GM21529 (cell line): ENCODE data around the gene KATNAL1.

Experiments
- ATAC-seq: cut with Tn5 transposase; IDR thresholded peaks from one replicate; pipeline ENCODE4 v1.9.1; 2021; ENCODE audit not compliant: unreplicated experiment

Gene KATNAL1

GRCh38 chr13:30307194-30307970 is at the start of gene KATNAL1:
KATNAL1 (minus strand) TSS chr13:30307551; CDS start chr13:30283777, 23,774 bp downstream.
- ATAC-seq = peak; percentile 49

- ATAC-seq = no peak
These were observed 48.5 kb upstream of the KATNAL1 start for GRCh38 chr13:30355839-30356238.

GRCh38 chr13:30355384-30355699 is 48.0 kb upstream of the KATNAL1 start:
- no peak for ATAC-seq

GRCh38 chr13:30354493-30355383 is 47.4 kb upstream of the KATNAL1 start:
- ATAC-seq = no peak

- ATAC-seq = no peak
These were observed 46.3 kb upstream of the KATNAL1 start for GRCh38 chr13:30353471-30354215.

- ATAC-seq = no peak
These were observed 45.7 kb upstream of the KATNAL1 start for GRCh38 chr13:30353060-30353459.

- ATAC-seq = no peak
These were observed 44.8 kb upstream of the KATNAL1 start for GRCh38 chr13:30352121-30352520.

- ATAC-seq = peak; percentile 36
These were observed 39.4 kb upstream of the KATNAL1 start for GRCh38 chr13:30346789-30347167.

- peak; percentile 73 for ATAC-seq
These were observed 38.9 kb upstream of the KATNAL1 start for GRCh38 chr13:30346153-30346788.

- no peak for ATAC-seq
These were observed 38.2 kb upstream of the KATNAL1 start for GRCh38 chr13:30345426-30346100.

- ATAC-seq = no peak
These were observed 34.6 kb upstream of the KATNAL1 start for GRCh38 chr13:30341815-30342570.

- no peak for ATAC-seq
These were observed 33.2 kb upstream of the KATNAL1 start for GRCh38 chr13:30340331-30341250.

GRCh38 chr13:30339738-30340330 is 32.5 kb upstream of the KATNAL1 start:
- no peak for ATAC-seq

- no peak for ATAC-seq
These were observed 31.6 kb upstream of the KATNAL1 start for GRCh38 chr13:30338952-30339351.

- no peak for ATAC-seq
These were observed 31.0 kb upstream of the KATNAL1 start for GRCh38 chr13:30338331-30338851.

GRCh38 chr13:30337061-30337610 is 29.8 kb upstream of the KATNAL1 start:
- no peak for ATAC-seq

- no peak for ATAC-seq
These were observed 27.5 kb upstream of the KATNAL1 start for GRCh38 chr13:30334663-30335386.
